Liver (tissue), 9 donors: Measurements from ENCODE around the gene UGT1A6. TPM values are rescaled to one million over a fixed set of nuclear protein-coding genes. Genes with fewer than 3 reads are reported as not detected.

Experiments
- DNase-seq: peaks from one replicate; pipeline ENCODE4 v3.0.0-alpha.2; 2017; ENCODE audit warnings: low spot score
- H3K27ac ChIP-seq, 2 donors: one replicate each; pipeline ENCODE4 v1.7.0; 2013; ENCODE audit warnings: inconsistent platforms in 2 of 2, low read length in 2 of 2, control low read depth in 1 of 2, low read depth in 1 of 2, mild to moderate bottlenecking in 1 of 2
- H3K27me3 ChIP-seq, 4 donors: one replicate each; pipeline versions ENCODE4 v1.6.1 to v1.7.0; 2013; ENCODE audit warnings: low read length in 3 of 4, inconsistent platforms in 1 of 4, mild to moderate bottlenecking in 1 of 4, moderate library complexity in 1 of 4; ENCODE audit not compliant: control insufficient read depth in 4 of 4, insufficient read depth in 4 of 4
- H3K36me3 ChIP-seq, 4 donors: one replicate each; pipeline versions ENCODE4 v1.6.1 to v1.7.0; 2013; ENCODE audit warnings: low read length in 3 of 4, mild to moderate bottlenecking in 3 of 4, low read depth in 1 of 4, moderate library complexity in 1 of 4; ENCODE audit not compliant: control insufficient read depth in 4 of 4, insufficient read depth in 3 of 4
- H3K4me1 ChIP-seq, 4 donors: one replicate each; pipeline versions ENCODE4 v1.6.1 to v1.7.0; 2013; ENCODE audit warnings: low read length in 3 of 4, mild to moderate bottlenecking in 3 of 4, moderate library complexity in 1 of 4; ENCODE audit not compliant: control insufficient read depth in 4 of 4, insufficient read depth in 4 of 4
- H3K4me3 ChIP-seq, 3 donors: one replicate each; pipeline versions ENCODE4 v1.6.1 to v1.7.0; 2013; ENCODE audit warnings: low read length in 3 of 3, control low read depth in 1 of 3, low read depth in 1 of 3, mild to moderate bottlenecking in 1 of 3
- H3K9ac ChIP-seq, 2 donors: one replicate each; pipeline ENCODE4 v1.7.0; 2013; ENCODE audit warnings: low read length in 2 of 2, mild to moderate bottlenecking in 2 of 2, moderate library complexity in 2 of 2, control low read depth in 1 of 2, low read depth in 1 of 2
- H3K9me3 ChIP-seq, 4 donors: one replicate each; pipeline versions ENCODE4 v1.6.1 to v1.7.0; 2013; ENCODE audit warnings: low read length in 3 of 4; ENCODE audit not compliant: control insufficient read depth in 4 of 4
- EGR1 ChIP-seq, 2 donors: IDR thresholded peaks; 2 replicates each; pipeline ENCODE4 v1.6.1; 2016 to 2018; ENCODE audit warnings: antibody characterized with exemption in 2 of 2, low read depth in 2 of 2
- FOXA1 ChIP-seq: IDR thresholded peaks from 2 replicates; pipeline ENCODE4 v1.6.1; 2016; ENCODE audit warnings: antibody characterized with exemption
- FOXA2 ChIP-seq: IDR thresholded peaks from 2 replicates; pipeline ENCODE4 v1.6.1; 2016; ENCODE audit warnings: antibody characterized with exemption
- HNF4A ChIP-seq, 2 donors: conservative IDR thresholded peaks; 2 replicates each; pipeline ENCODE4 v1.6.1; 2016; ENCODE audit warnings: antibody characterized with exemption in 2 of 2, mild to moderate bottlenecking in 2 of 2
- HNF4G ChIP-seq: IDR thresholded peaks from 2 replicates; pipeline ENCODE4 v1.6.1; 2016; ENCODE audit warnings: antibody characterized with exemption
- RAD21 ChIP-seq, 2 donors: IDR thresholded peaks; 2 replicates each; pipeline ENCODE4 v1.6.1; 2016; ENCODE audit warnings: antibody characterized with exemption in 2 of 2, mild to moderate bottlenecking in 2 of 2
- RXRA ChIP-seq, 2 donors: IDR thresholded peaks; 2 replicates each; pipeline ENCODE4 v1.6.1; 2017 to 2018; ENCODE audit warnings: antibody characterized with exemption in 2 of 2, mild to moderate bottlenecking in 1 of 2
- SP1 ChIP-seq: IDR thresholded peaks from 2 replicates; pipeline ENCODE4 v1.6.1; 2018; ENCODE audit warnings: antibody characterized with exemption, mild to moderate bottlenecking
- YY1 ChIP-seq: IDR thresholded peaks from 2 replicates; pipeline ENCODE4 v1.6.1; 2016; ENCODE audit warnings: antibody characterized with exemption, mild to moderate bottlenecking
- WGBS: extraction: QIAGEN DNeasy Blood & Tissue Kit; methylation state at CpG from one replicate; pipeline ENCODE4 v1.1.7; 2013; 5-methylcytosine and 5-hydroxymethylcytosine counted together
- polyA plus RNA-seq, 2 donors: library from polyadenylated mRNA; stranded (reverse) in 1 of 2; unstranded in 1 of 2; fragments of 200-250 nt in 1 of 2; fragments of >200 nt in 1 of 2; fragmentation: Nextera tagmentation in 1 of 2; extraction: Ambion mirVana in 1 of 2; gene quantifications; one replicate each; pipeline versions ENCODE4 v1.2.1 to v1.2.3, GENCODE V29; 2013 to 2015
- total RNA-seq, 2 donors: library from RNA; depleted of rRNA; stranded (reverse); fragments of >200 nt; gene quantifications; one replicate each; pipeline ENCODE4 v1.2.3, GENCODE V29; 2014
- TF ChIP-seq, protein P1 (sequence below): IDR thresholded peaks from 2 replicates; pipeline ENCODE4 v1.6.1; 2016; ENCODE audit warnings: antibody characterized with exemption, mild to moderate bottlenecking
- TF ChIP-seq, protein P2 (sequence below): IDR thresholded peaks from 2 replicates; pipeline ENCODE4 v1.6.1; 2016; ENCODE audit warnings: antibody characterized with exemption
- TF ChIP-seq, protein P3 (sequence below): IDR thresholded peaks from 2 replicates; pipeline ENCODE4 v1.6.1; 2016; ENCODE audit warnings: antibody characterized with exemption
- donor health status: healthy.
- donor health status: healthy.
- donor health status: healthy.
- donor health status: healthy.
- donor health status: healthy.

UGT1A6 gene
- total and polyA plus RNA-seq, 4 donors = 33.4 to 103 (median 46.5) TPM; not detected in 1

DNA sequence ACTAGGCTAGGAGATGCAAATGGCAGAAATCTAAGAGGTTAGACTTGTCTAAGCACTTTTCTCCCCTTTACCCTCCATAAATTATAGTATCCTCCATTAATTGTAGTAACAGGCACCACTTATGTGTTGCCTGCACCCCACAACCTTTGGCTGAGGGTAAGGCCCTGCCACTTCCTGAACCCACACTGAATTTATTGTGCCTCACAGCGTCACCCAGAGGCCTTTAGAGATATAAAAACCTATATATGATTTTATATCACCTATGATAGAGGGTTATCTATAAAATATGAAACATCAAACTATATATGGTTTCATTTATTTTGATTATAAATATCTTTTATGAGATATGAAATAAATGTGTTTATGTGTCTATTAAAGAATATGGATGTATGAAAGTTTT lies 18.4 kb upstream of the UGT1A6 start:
- TF ChIP-seq RAD21 (IDR thresholded peaks at IDR 0.05) (peak in 1 of 2 donors; percentile 55), YY1 (no peak)
- Histone ChIP-seq H3K27me3 (no peaks in the 10 kb centered on the region), H3K36me3 (no peaks in the 10 kb centered on the region), H3K9me3 (no peaks in the 10 kb centered on the region), H3K4me3 (peak overlapping the region; percentile 7 to 50 (median 45)), H3K9ac (peak overlapping the region in 1 of 2 donors; percentile 94), H3K4me1 (peaks cover 6 to 38% (median 25%) of the 10 kb centered on the region in 4 donors), H3K27ac (peak overlapping the region; percentile 19 to 79)
- no peak for DNase-seq
- WGBS = 63% methylated on average over 1 of the region's 1 CpG

DNA sequence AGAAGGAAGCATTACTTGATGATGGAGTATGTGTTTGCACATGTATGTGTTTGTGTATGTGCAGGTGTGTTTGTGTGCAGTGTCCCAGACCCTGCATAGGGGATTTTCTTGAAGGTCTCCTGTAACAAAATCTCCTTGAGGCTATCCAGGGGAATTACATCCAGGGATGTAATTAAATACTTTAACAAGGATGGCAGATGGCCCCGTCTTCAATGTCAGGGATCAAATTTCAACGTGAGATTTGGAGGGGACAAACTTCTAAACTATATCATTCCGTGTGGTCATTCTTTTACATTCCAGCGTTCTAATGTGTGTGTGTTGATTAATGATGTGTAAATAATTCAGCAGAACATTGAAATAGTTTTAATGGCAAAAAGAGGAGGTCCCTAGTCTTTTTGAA lies 17.7 kb upstream of the UGT1A6 start:
- TF ChIP-seq, protein P1, sequence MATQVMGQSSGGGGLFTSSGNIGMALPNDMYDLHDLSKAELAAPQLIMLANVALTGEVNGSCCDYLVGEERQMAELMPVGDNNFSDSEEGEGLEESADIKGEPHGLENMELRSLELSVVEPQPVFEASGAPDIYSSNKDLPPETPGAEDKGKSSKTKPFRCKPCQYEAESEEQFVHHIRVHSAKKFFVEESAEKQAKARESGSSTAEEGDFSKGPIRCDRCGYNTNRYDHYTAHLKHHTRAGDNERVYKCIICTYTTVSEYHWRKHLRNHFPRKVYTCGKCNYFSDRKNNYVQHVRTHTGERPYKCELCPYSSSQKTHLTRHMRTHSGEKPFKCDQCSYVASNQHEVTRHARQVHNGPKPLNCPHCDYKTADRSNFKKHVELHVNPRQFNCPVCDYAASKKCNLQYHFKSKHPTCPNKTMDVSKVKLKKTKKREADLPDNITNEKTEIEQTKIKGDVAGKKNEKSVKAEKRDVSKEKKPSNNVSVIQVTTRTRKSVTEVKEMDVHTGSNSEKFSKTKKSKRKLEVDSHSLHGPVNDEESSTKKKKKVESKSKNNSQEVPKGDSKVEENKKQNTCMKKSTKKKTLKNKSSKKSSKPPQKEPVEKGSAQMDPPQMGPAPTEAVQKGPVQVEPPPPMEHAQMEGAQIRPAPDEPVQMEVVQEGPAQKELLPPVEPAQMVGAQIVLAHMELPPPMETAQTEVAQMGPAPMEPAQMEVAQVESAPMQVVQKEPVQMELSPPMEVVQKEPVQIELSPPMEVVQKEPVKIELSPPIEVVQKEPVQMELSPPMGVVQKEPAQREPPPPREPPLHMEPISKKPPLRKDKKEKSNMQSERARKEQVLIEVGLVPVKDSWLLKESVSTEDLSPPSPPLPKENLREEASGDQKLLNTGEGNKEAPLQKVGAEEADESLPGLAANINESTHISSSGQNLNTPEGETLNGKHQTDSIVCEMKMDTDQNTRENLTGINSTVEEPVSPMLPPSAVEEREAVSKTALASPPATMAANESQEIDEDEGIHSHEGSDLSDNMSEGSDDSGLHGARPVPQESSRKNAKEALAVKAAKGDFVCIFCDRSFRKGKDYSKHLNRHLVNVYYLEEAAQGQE = no peak
- TF ChIP-seq FOXA2 (no peak), FOXA1 (no peak), RXRA (IDR thresholded peaks at IDR 0.05) (no peak), HNF4A (conservative IDR thresholded peaks at IDR 0.05) (no peak), SP1 (no peak)
- TF ChIP-seq, protein P2, sequence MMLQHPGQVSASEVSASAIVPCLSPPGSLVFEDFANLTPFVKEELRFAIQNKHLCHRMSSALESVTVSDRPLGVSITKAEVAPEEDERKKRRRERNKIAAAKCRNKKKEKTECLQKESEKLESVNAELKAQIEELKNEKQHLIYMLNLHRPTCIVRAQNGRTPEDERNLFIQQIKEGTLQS = no peak
- TF ChIP-seq, protein P3, sequence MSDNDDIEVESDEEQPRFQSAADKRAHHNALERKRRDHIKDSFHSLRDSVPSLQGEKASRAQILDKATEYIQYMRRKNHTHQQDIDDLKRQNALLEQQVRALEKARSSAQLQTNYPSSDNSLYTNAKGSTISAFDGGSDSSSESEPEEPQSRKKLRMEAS = no peak
- H3K9me3 ChIP-seq = no peaks in the 10 kb centered on the region
- H3K27me3 ChIP-seq = no peaks in the 10 kb centered on the region
- H3K4me3 ChIP-seq = peak overlapping the region in 2 of 3 donors; percentile 5 to 50
- DNase-seq = no peak
- peaks cover 4 to 36% (median 22%) of the 10 kb centered on the region in 4 donors for H3K4me1 ChIP-seq
- peak overlapping the region in 1 of 2 donors; percentile 28 for H3K9ac ChIP-seq
- no peaks in the 10 kb centered on the region for H3K36me3 ChIP-seq
- H3K27ac ChIP-seq = no peak overlapping the region
- 64% methylated on average over 4 of the region's 4 CpGs for WGBS

DNA sequence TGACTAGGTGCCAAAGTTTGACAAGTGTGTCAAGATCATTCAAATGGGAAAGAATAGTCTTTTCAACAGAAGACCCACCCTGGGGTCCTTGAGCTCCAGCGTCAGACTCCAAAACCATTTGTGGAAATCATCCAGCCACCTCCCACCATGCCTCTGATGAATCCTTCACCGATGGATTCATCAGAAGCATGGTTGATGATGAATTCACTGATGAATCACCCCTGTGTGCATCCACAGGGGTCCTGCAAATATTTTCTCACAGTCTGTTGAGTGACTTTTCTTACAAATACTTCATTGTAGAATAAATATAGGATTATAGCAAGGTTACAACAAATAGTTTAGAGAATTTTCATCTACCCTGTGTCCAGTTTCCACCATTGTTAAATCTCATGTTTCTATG lies 16.6 kb upstream of the UGT1A6 start:
- Histone ChIP-seq H3K9me3 (no peaks in the 10 kb centered on the region), H3K4me3 (no peak overlapping the region), H3K36me3 (no peaks in the 10 kb centered on the region), H3K27me3 (no peaks in the 10 kb centered on the region), H3K27ac (no peak overlapping the region), H3K9ac (no peak overlapping the region), H3K4me1 (peaks cover 4 to 27% (median 20%) of the 10 kb centered on the region in 4 donors)
- TF ChIP-seq, protein P3 = no peak
- TF ChIP-seq RAD21 (IDR thresholded peaks at IDR 0.05) (no peak), YY1 (no peak), HNF4G (no peak), RXRA (IDR thresholded peaks at IDR 0.05) (no peak), FOXA1 (no peak), SP1 (no peak), EGR1 (IDR thresholded peaks at IDR 0.05; ENCODE audit: low read depth in 2 of 2) (no peak)
- TF ChIP-seq, protein P1 = no peak
- TF ChIP-seq, protein P2 = no peak
- DNase-seq = no peak
- WGBS = 83% methylated on average over 2 of the region's 2 CpGs
